B cell (primary cell): ENCODE data around the gene MEIS2. TPM values are rescaled to one million over a fixed set of nuclear protein-coding genes. Genes with fewer than 3 reads are reported as not detected.

Experiments used
- ATAC-seq: fragments of 200-7000 bp; cut with Tn5 transposase; one replicate; pipeline ENCODE4 v1.10.0; 2021; ENCODE audit warnings: low read depth, mild to moderate bottlenecking, moderate number of reproducible peaks, moderate library complexity
- CTCF ChIA-PET: fragments of 350-600 bp; sonication (Branson Sonifier 250); formaldehyde crosslinking; loops from one replicate; lab custom pipeline; 2021; ENCODE audit warnings: antibody characterized with exemption, inconsistent platforms; lab: Charles Lee
- POLR2A ChIA-PET: fragments of 350-600 bp; sonication (Branson Sonifier 250); formaldehyde crosslinking; loops from one replicate; lab custom pipeline; 2021; ENCODE audit warnings: antibody characterized with exemption; lab: Charles Lee
- DNase-seq: peaks from one replicate; pipeline ENCODE4 v3.0.0; 2013
- H2AFZ ChIP-seq: 2 replicates; pipeline ENCODE4 v1.6.1; 2012; ENCODE audit warnings: mild to moderate bottlenecking, low read depth, low read length; ENCODE audit not compliant: insufficient read depth, poor library complexity, severe bottlenecking
- H3K27ac ChIP-seq, 2 donors: 1 replicate in 1 of 2; 2 replicates in 1 of 2; pipeline ENCODE4 v1.5.1; 2012 to 2013; ENCODE audit warnings: low read length in 2 of 2, mild to moderate bottlenecking in 2 of 2, moderate library complexity in 1 of 2
- H3K27me3 ChIP-seq, 4 experiments: fragments of 200-600 bp in 1 of 4; sonication (generic) in 1 of 4; replicated peaks in 1 of 4; 1 replicate in 2 of 4; 2 replicates in 2 of 4; pipeline versions ENCODE4 v1.6.1 to v1.7.0; 2013 to 2016; ENCODE audit warnings: low read length in 3 of 4, mild to moderate bottlenecking in 2 of 4, mixed read lengths in 1 of 4, moderate library complexity in 1 of 4; ENCODE audit not compliant: insufficient read depth in 4 of 4, control insufficient read depth in 3 of 4; ENCODE audit errors: control extremely low read depth in 1 of 4
- H3K36me3 ChIP-seq, 2 experiments: replicated peaks in 1 of 2; 1 replicate in 1 of 2; 2 replicates in 1 of 2; pipeline versions ENCODE4 v1.6.1 to v1.7.1; 2013; ENCODE audit warnings: low read length in 1 of 2; ENCODE audit not compliant: insufficient read depth in 2 of 2, control insufficient read depth in 1 of 2; ENCODE audit errors: control extremely low read depth in 1 of 2, extremely low read depth in 1 of 2
- H3K4me1 ChIP-seq, 2 donors: fragments of 200-600 bp in 1 of 2; sonication (generic) in 1 of 2; 1 replicate in 1 of 2; 2 replicates in 1 of 2; pipeline versions ENCODE4 v1.5.1 to v1.6.1; 2013 to 2017; ENCODE audit warnings: low read length in 2 of 2; ENCODE audit not compliant: control insufficient read depth in 2 of 2, insufficient read depth in 2 of 2
- H3K4me2 ChIP-seq: replicated peaks from 2 replicates; pipeline ENCODE3; 2012; ENCODE audit warnings: mild to moderate bottlenecking, low read depth, low read length; ENCODE audit not compliant: poor library complexity, severe bottlenecking
- H3K4me3 ChIP-seq, 5 experiments: fragments of 200-600 bp in 1 of 5; sonication (generic) in 1 of 5; 1 replicate in 3 of 5; 2 replicates in 2 of 5; pipeline versions ENCODE4 v1.5.1 to v1.7.0; 2011 to 2016; ENCODE audit warnings: low read length in 4 of 5, mild to moderate bottlenecking in 4 of 5, low read depth in 2 of 5, control low read depth in 1 of 5, moderate library complexity in 1 of 5; ENCODE audit not compliant: insufficient read depth in 1 of 5; ENCODE audit errors: control extremely low read depth in 1 of 5, extremely low read depth in 1 of 5
- H3K79me2 ChIP-seq: fragments of 200-600 bp; sonication (generic); one replicate; pipeline ENCODE4 v1.6.0; 2016; ENCODE audit warnings: low read length; ENCODE audit not compliant: control insufficient read depth, insufficient read depth
- H3K9ac ChIP-seq: fragments of 200-600 bp; sonication (generic); 2 replicates; pipeline ENCODE4 v1.6.1; 2017; ENCODE audit warnings: mild to moderate bottlenecking, low read length, moderate library complexity
- H3K9me3 ChIP-seq, 3 donors: one replicate each; pipeline versions ENCODE4 v1.6.1 to v1.7.1; 2013; ENCODE audit warnings: low read length in 2 of 3; ENCODE audit not compliant: control insufficient read depth in 2 of 3, insufficient read depth in 1 of 3; ENCODE audit errors: control extremely low read depth in 1 of 3
- H4K20me1 ChIP-seq: 2 replicates; pipeline ENCODE4 v1.6.0; 2012; ENCODE audit warnings: mild to moderate bottlenecking, low read length; ENCODE audit not compliant: insufficient read depth, control insufficient read depth, poor library complexity, severe bottlenecking
- H3K27ac Mint-ChIP-seq: one replicate; pipeline ENCODE4 v1.8.0; 2021; ENCODE audit warnings: mixed read lengths
- H3K27me3 Mint-ChIP-seq: one replicate; pipeline ENCODE4 v1.8.0; 2021; ENCODE audit warnings: mixed read lengths
- H3K4me1 Mint-ChIP-seq: one replicate; pipeline ENCODE4 v1.8.0; 2021; ENCODE audit warnings: mixed read lengths
- H3K4me3 Mint-ChIP-seq: one replicate; pipeline ENCODE4 v1.8.0; 2021; ENCODE audit warnings: mixed read lengths
- H3K9me3 Mint-ChIP-seq: one replicate; pipeline ENCODE4 v1.8.0; 2022; ENCODE audit warnings: mixed read lengths; ENCODE audit not compliant: insufficient read depth
- CTCF ChIP-seq: fragments of 200-600 bp; IDR thresholded peaks from one replicate; pipeline ENCODE4 v1.8.0; 2022; ENCODE audit warnings: antibody characterized with exemption, mild to moderate bottlenecking
- EZH2 ChIP-seq: IDR thresholded peaks from 2 replicates; pipeline ENCODE4 v1.6.1; 2012; ENCODE audit warnings: borderline replicate concordance, low read depth, mild to moderate bottlenecking, moderate library complexity, low read length; ENCODE audit not compliant: insufficient read depth, poor library complexity, severe bottlenecking
- WGBS: methylation state at CpG from one replicate; pipeline ENCODE4 v1.1.5; 2013; ENCODE audit warnings: missing lambda C conversion rate; ENCODE audit not compliant: insufficient coverage; 5-methylcytosine and 5-hydroxymethylcytosine counted together
- intact Hi-C: fragments of 100-400 bp; cut with micrococcal nuclease; formaldehyde crosslinking; loops from one replicate; pipeline ENCODE4 v1.10.0; 2022
- polyA plus RNA-seq: library from polyadenylated mRNA; depleted of rRNA; stranded (reverse); fragments of >200 nt; gene quantifications from 2 replicates; pipeline ENCODE4 v1.2.3, GENCODE V29; 2012
- total RNA-seq, 2 donors: library from RNA; stranded (reverse); fragments of 120-200 nt in 1 of 2; gene quantifications; 1 replicate in 1 of 2; 2 replicates in 1 of 2; pipeline versions ENCODE4 v1.2.3 to v1.2.4, GENCODE V29; 2013 to 2022

The MEIS2 gene
- total and polyA plus RNA-seq, 2 donors (not counting 1 experiment from before 2014, with no cell fraction given) = 0.22 TPM; not detected in 1

DNA sequence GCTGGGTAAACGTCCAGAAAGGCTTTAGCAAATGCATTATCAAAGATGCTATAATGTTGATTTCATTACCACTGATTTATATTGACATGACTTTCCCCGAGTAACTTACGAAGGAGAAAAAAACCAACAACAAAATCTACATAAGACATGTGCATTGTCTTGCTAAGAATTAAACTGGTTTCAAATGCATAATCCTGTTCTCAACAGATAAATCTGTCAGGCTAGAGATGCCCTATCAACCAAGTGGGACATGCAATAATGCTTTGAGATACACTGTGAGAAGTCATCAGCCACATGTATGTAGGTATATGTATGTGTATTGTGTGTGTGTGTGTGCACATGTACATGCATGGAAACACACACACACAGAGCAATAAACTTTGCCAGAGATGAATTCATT, 195.6 kb downstream of the MEIS2 start:
- ATAC-seq = no peak

GRCh38 chr15:36903922-36904556, 196.3 kb downstream of the MEIS2 start:
- ATAC-seq = no peak

More for the DNA sequence above, 195.6 kb downstream of the MEIS2 start:
- Mint-ChIP-seq H3K27ac (no peak overlapping the region), H3K9me3 (no peaks in the 10 kb centered on the region), H3K27me3 (no peaks in the 10 kb centered on the region), H3K4me1 (no peaks in the 10 kb centered on the region), H3K4me3 (no peak overlapping the region)
- Histone ChIP-seq H3K4me2 (no peak overlapping the region), H3K79me2 (no peaks in the 10 kb centered on the region), H3K36me3 (no peaks in the 10 kb centered on the region), H3K27me3 (no peaks in the 10 kb centered on the region), H3K9me3 (no peaks in the 10 kb centered on the region), H3K9ac (no peak overlapping the region), H3K4me3 (no peak overlapping the region), H3K27ac (no peak overlapping the region), H4K20me1 (no peaks in the 10 kb centered on the region), H3K4me1 (no peaks in the 10 kb centered on the region), H2AFZ (no peak overlapping the region)
- WGBS = no CpG with 5 or more reads among the region's 3 CpGs
- TF ChIP-seq CTCF (no peak), EZH2 (no peak)
- no peak for DNase-seq
- intact Hi-C loops = no loop called here
- POLR2A ChIA-PET = no interaction called here
- CTCF ChIA-PET = no interaction called here

More at GRCh38 chr15:36903922-36904556, 196.3 kb downstream of the MEIS2 start:
- Mint-ChIP-seq H3K27ac (no peak overlapping the region), H3K27me3 (no peaks in the 10 kb centered on the region), H3K4me1 (no peaks in the 10 kb centered on the region), H3K4me3 (no peak overlapping the region), H3K9me3 (no peaks in the 10 kb centered on the region)
- Histone ChIP-seq H3K4me1 (no peaks in the 10 kb centered on the region), H3K27ac (no peak overlapping the region), H3K27me3 (no peaks in the 10 kb centered on the region), H4K20me1 (no peaks in the 10 kb centered on the region), H3K79me2 (no peaks in the 10 kb centered on the region), H3K9ac (no peak overlapping the region), H2AFZ (no peak overlapping the region), H3K36me3 (no peaks in the 10 kb centered on the region), H3K9me3 (no peaks in the 10 kb centered on the region), H3K4me2 (no peak overlapping the region), H3K4me3 (no peak overlapping the region)
- no peak for TF ChIP-seq CTCF
- no peak for TF ChIP-seq EZH2
- CTCF ChIA-PET = no interaction called here
- no CpG with 5 or more reads among the region's 5 CpGs for WGBS
- DNase-seq = no peak
- POLR2A ChIA-PET = no interaction called here
- intact Hi-C loops = no loop called here
